Measurements from ENCODE around the gene MYH16. TPM values are rescaled to one million over a fixed set of nuclear protein-coding genes. Genes with fewer than 3 reads are reported as not detected.
A peak's percentile ranks its signal among the peaks of the same experiment; 100 is the strongest.

The MYH16 gene
- total and polyA plus RNA-seq, 10 donors: not detected

DNA sequence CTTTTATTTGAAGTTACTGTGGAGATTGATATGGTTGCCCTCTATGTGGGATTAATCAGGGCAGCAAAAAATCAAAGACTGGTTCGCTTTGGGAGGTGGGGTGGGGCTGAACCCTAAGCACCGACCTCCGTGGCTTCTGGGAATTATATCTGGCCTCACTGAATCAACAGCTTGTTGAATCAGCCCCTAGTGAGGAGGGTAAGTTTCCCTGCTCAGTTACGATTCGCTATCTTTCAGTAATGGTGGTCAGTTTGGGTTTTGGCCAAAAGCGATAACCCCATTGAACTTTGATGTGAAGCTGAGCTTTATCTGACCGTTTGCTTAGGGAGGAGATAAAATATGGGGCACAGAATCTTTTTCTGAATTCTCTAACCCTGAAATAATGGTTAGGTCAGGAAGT, 36.5 kb downstream of the MYH16 start:
- peaks cover 0 to 13% (median 11%) of the 10 kb centered on the region in 8 donors for H3K9me3 ChIP-seq
- H3K27ac ChIP-seq: no peak overlapping the region
- peaks cover 0 to 12% (median 5%) of the 10 kb centered on the region in 6 donors for H3K4me1 ChIP-seq
- intact Hi-C loops (cut with DNase I; ENCODE audit: low total_unique reads): no loop called here
- TF ChIP-seq, protein P1, sequence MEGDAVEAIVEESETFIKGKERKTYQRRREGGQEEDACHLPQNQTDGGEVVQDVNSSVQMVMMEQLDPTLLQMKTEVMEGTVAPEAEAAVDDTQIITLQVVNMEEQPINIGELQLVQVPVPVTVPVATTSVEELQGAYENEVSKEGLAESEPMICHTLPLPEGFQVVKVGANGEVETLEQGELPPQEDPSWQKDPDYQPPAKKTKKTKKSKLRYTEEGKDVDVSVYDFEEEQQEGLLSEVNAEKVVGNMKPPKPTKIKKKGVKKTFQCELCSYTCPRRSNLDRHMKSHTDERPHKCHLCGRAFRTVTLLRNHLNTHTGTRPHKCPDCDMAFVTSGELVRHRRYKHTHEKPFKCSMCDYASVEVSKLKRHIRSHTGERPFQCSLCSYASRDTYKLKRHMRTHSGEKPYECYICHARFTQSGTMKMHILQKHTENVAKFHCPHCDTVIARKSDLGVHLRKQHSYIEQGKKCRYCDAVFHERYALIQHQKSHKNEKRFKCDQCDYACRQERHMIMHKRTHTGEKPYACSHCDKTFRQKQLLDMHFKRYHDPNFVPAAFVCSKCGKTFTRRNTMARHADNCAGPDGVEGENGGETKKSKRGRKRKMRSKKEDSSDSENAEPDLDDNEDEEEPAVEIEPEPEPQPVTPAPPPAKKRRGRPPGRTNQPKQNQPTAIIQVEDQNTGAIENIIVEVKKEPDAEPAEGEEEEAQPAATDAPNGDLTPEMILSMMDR (IDR thresholded peaks at IDR 0.05 in 8 of 11, conservative IDR thresholded peaks at IDR 0.05 in 3 of 11): no peak
- TF ChIP-seq POLR2A (IDR thresholded peaks at IDR 0.05) (no peak), POLR2AphosphoS5 (IDR thresholded peaks at IDR 0.05) (no peak)
- DNase-seq: no peak
- 87 to 94% (median 90%) methylated on average over 7 of the region's 7 CpGs for WGBS, 5 donors
- H3K36me3 ChIP-seq: no peaks in the 10 kb centered on the region
- no peak overlapping the region for H3K4me3 ChIP-seq
- H3K27me3 ChIP-seq (replicated peaks in 1 of 7): peaks cover 0 to 7% (median 0%) of the 10 kb centered on the region in 7 donors

DNA sequence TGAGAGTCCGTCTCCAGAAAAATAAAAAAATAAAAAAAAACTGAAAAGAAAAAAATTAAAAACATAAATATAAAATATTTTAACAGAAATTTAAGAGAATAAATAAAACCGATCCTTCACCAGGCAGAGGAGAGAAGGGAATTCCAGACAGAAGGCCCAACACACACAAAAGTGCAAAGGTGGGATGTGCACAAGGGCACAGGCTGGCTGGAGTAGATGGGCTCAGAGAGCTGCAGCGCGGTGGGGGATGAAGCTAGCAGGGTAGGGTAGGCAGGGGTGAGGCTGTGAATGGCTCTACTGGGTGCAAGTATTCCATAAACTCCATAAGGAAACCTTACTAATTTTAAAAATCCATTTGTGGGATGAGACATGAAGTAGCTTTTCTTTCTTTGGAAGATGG, 37.4 kb downstream of the MYH16 start:
- H3K9me3 ChIP-seq: peaks cover 0 to 13% (median 11%) of the 10 kb centered on the region in 8 donors
- intact Hi-C loops (cut with DNase I; ENCODE audit: low total_unique reads): loop anchor here (2.0 kb wide), 1 partner anchor 269 kb away; no protein-coding TSS in a partner anchor
- H3K4me1 ChIP-seq: peaks cover 0 to 12% (median 5%) of the 10 kb centered on the region in 6 donors
- TF ChIP-seq, protein P1 (IDR thresholded peaks at IDR 0.05 in 8 of 11, conservative IDR thresholded peaks at IDR 0.05 in 3 of 11): no peak
- TF ChIP-seq POLR2AphosphoS5 (IDR thresholded peaks at IDR 0.05) (no peak), POLR2A (IDR thresholded peaks at IDR 0.05) (no peak)
- H3K27me3 ChIP-seq (replicated peaks in 1 of 7): peaks cover 0 to 7% (median 0%) of the 10 kb centered on the region in 7 donors
- WGBS, 5 donors: 89 to 96% (median 94%) methylated on average over 4 of the region's 4 CpGs
- no peak overlapping the region for H3K27ac ChIP-seq
- H3K36me3 ChIP-seq: no peaks in the 10 kb centered on the region
- DNase-seq: peak; percentile 41
- no peak overlapping the region for H3K4me3 ChIP-seq

DNA sequence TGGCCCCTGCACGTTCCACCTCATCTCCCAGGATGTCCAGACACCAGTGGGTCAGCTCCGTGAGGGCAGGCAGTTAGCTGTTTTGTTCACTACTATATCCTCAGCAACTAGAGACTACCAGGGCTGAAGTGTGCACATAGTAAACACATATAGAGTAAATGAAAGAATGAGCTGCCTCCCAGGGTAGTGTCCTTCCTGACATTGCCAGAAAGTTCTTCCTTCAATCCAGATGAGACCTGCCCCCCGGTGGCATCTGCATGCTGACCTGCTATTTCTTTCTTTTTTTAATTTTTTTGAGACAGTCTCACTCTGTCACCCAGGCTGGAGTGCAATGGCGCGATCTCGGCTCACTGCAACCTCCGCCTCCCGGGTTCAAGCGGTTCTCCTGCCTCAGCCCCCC, 39.1 kb downstream of the MYH16 start:
- no peak overlapping the region for H3K4me3 ChIP-seq
- H3K9me3 ChIP-seq: peaks cover 0 to 13% (median 11%) of the 10 kb centered on the region in 8 donors
- H3K4me1 ChIP-seq: peaks cover 0 to 12% (median 5%) of the 10 kb centered on the region in 6 donors
- WGBS, 5 donors: 84 to 90% (median 88%) methylated on average over 9 of the region's 9 CpGs
- H3K27ac ChIP-seq: no peak overlapping the region
- H3K36me3 ChIP-seq: no peaks in the 10 kb centered on the region
- TF ChIP-seq, protein P1 (IDR thresholded peaks at IDR 0.05 in 8 of 11, conservative IDR thresholded peaks at IDR 0.05 in 3 of 11): no peak
- no peak for TF ChIP-seq POLR2AphosphoS5 (IDR thresholded peaks at IDR 0.05)
- no peak for TF ChIP-seq POLR2A (IDR thresholded peaks at IDR 0.05)
- peaks cover 0 to 7% (median 0%) of the 10 kb centered on the region in 7 donors for H3K27me3 ChIP-seq (replicated peaks in 1 of 7)
- intact Hi-C loops (cut with DNase I; ENCODE audit: low total_unique reads): loop anchor here (2.0 kb wide), 1 partner anchor 271 kb away; no protein-coding TSS in a partner anchor
- DNase-seq: no peak

DNA sequence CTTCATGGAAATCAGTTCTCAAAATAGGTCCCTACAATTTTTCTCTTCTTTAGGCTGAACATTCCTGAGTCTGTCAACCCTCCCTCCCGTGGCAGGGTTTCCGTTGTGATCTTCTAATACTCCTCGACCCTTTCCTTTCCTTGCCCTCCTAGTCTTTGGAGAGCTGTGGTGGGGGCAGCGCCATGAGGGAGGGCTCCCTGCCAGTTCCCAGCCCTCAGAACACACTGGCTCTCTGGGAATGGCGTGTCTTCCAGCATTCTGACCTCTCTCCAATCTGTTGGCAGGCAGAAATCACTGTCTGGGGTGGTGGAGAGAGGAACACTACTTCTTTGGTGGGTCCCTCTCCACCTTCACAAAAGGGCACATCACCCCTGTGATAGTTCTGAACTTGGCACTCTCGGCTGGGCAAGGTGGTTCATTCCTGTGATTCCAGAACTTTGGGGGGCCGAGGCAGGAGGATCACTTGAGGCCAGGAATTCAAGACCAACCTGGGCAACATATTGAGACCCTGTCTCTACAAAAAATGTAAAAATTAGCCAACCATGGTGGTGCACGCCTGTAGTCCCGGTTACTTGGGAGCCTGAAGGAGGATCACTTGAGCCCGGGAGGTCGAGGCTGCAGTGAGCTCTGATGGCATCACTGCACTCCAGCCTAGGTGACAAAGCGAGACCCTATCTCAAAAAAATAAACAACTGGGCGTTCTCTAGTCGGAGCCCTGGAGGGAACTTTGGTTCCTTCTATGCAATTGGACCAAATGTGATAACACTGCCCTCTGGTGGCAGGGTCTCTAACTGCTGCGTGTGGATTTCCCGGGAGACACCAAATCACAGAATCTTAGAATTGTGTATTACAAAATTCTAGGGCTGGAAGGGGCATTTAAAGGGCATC, 39.9 kb downstream of the MYH16 start:
- H3K4me1 ChIP-seq: peaks cover 0 to 12% (median 5%) of the 10 kb centered on the region in 6 donors

More for the DNA sequence above, 39.9 kb downstream of the MYH16 start:
- peak; percentile 80 for DNase-seq
- intact Hi-C loops (cut with DNase I; ENCODE audit: low total_unique reads): no loop called here
- H3K4me3 ChIP-seq: peak overlapping the region in 3 of 8 donors; percentile 2 to 27 (median 8)
- peaks cover 0 to 7% (median 0%) of the 10 kb centered on the region in 7 donors for H3K27me3 ChIP-seq (replicated peaks in 1 of 7)
- peaks cover 0 to 13% (median 11%) of the 10 kb centered on the region in 8 donors for H3K9me3 ChIP-seq
- H3K36me3 ChIP-seq: no peaks in the 10 kb centered on the region
- WGBS, 5 donors: 42 to 46% (median 44%) methylated on average over 16 of the region's 16 CpGs
- no peak overlapping the region for H3K27ac ChIP-seq
- TF ChIP-seq POLR2AphosphoS5 (IDR thresholded peaks at IDR 0.05) (peak in 1 of 3 donors; percentile 19), POLR2A (IDR thresholded peaks at IDR 0.05) (no peak)
- TF ChIP-seq, protein P1 (IDR thresholded peaks at IDR 0.05 in 8 of 11, conservative IDR thresholded peaks at IDR 0.05 in 3 of 11): peak; percentile 75 to 95 (median 87)
